H9 (cell line): ENCODE measurements around the gene MCU. TPM values are rescaled to one million over a fixed set of nuclear protein-coding genes. Genes with fewer than 3 reads are reported as not detected.

Experiments used
- DNase-seq: peaks from one replicate; pipeline ENCODE4 v3.0.0-alpha.2; 2017
- H2AFZ ChIP-seq: one replicate; pipeline ENCODE4 v1.6.1; 2013; ENCODE audit warnings: mild to moderate bottlenecking, low read length, control low read depth, moderate library complexity
- H2AK5ac ChIP-seq: 2 replicates; pipeline ENCODE4 v1.6.1; 2013; ENCODE audit warnings: low read length, control low read depth, mixed read lengths; ENCODE audit not compliant: insufficient read length
- H2BK120ac ChIP-seq: one replicate; pipeline ENCODE4 v1.6.1; 2013; ENCODE audit warnings: low read depth, mild to moderate bottlenecking, low read length, control low read depth, inconsistent platforms; ENCODE audit not compliant: poor library complexity, severe bottlenecking
- H2BK12ac ChIP-seq: 2 replicates; pipeline ENCODE4 v1.6.1; 2013; ENCODE audit warnings: low read length, control low read depth, mixed read lengths, low read depth; ENCODE audit not compliant: insufficient read length
- H2BK15ac ChIP-seq: 2 replicates; pipeline ENCODE4 v1.6.1; 2013; ENCODE audit warnings: low read depth, low read length, control low read depth
- H2BK20ac ChIP-seq: one replicate; pipeline ENCODE4 v1.6.1; 2013; ENCODE audit warnings: low read depth, mild to moderate bottlenecking, low read length, control low read depth, inconsistent platforms; ENCODE audit not compliant: poor library complexity, severe bottlenecking
- H2BK5ac ChIP-seq: 2 replicates; pipeline ENCODE4 v1.6.1; 2013; ENCODE audit warnings: low read length, control low read depth, mixed read lengths; ENCODE audit not compliant: insufficient read length
- H3K14ac ChIP-seq: 2 replicates; pipeline ENCODE4 v1.6.1; 2013; ENCODE audit warnings: low read length, control low read depth; ENCODE audit not compliant: insufficient read depth
- H3K18ac ChIP-seq: 2 replicates; pipeline ENCODE4 v1.6.1; 2013; ENCODE audit warnings: low read depth, mild to moderate bottlenecking, mixed read lengths, low read length, control low read depth; ENCODE audit not compliant: insufficient read length
- H3K23ac ChIP-seq: 2 replicates; pipeline ENCODE4 v1.6.1; 2013; ENCODE audit warnings: low read length, control low read depth, mixed read lengths, low read depth; ENCODE audit not compliant: insufficient read length
- H3K23me2 ChIP-seq: 2 replicates; pipeline ENCODE4 v1.6.1; 2013; ENCODE audit warnings: low read depth, mild to moderate bottlenecking, mixed read lengths, low read length, control low read depth; ENCODE audit not compliant: insufficient read length, poor library complexity, severe bottlenecking
- H3K27ac ChIP-seq: 2 replicates; pipeline ENCODE4 v1.5.1; 2013; ENCODE audit warnings: low read length, control low read depth, mixed read lengths, low read depth; ENCODE audit not compliant: insufficient read length
- H3K27me3 ChIP-seq: 2 replicates; pipeline ENCODE4 v1.6.1; 2013; ENCODE audit warnings: low read length, control low read depth, inconsistent platforms; ENCODE audit not compliant: insufficient read depth
- H3K4ac ChIP-seq: 2 replicates; pipeline ENCODE4 v1.6.1; 2013; ENCODE audit warnings: low read depth, mild to moderate bottlenecking, control low read depth, inconsistent platforms, low read length, moderate library complexity
- H3K4me1 ChIP-seq: 2 replicates; pipeline ENCODE4 v1.6.1; 2013; ENCODE audit warnings: low read length, control low read depth, inconsistent platforms; ENCODE audit not compliant: insufficient read depth
- H3K4me2 ChIP-seq: 2 replicates; pipeline ENCODE4 v1.6.1; 2013; ENCODE audit warnings: low read length, control low read depth, mixed read lengths; ENCODE audit not compliant: insufficient read length, insufficient read depth
- H3K56ac ChIP-seq: 2 replicates; pipeline ENCODE4 v1.6.1; 2013; ENCODE audit warnings: low read depth, mild to moderate bottlenecking, mixed read lengths, low read length, control low read depth; ENCODE audit not compliant: insufficient read length
- H3K79me1 ChIP-seq: 2 replicates; pipeline ENCODE4 v1.6.1; 2013; ENCODE audit warnings: low read depth, mild to moderate bottlenecking, moderate library complexity, low read length, control low read depth, inconsistent platforms; ENCODE audit not compliant: insufficient read depth, poor library complexity, severe bottlenecking
- H3K79me2 ChIP-seq: 2 replicates; pipeline ENCODE4 v1.6.1; 2013; ENCODE audit warnings: low read length, control low read depth, inconsistent platforms; ENCODE audit not compliant: insufficient read depth
- H3K9ac ChIP-seq: 2 replicates; pipeline ENCODE4 v1.6.1; 2013; ENCODE audit warnings: low read length, control low read depth, mixed read lengths; ENCODE audit not compliant: insufficient read length; ENCODE audit errors: extremely low read depth
- H3K9me3 ChIP-seq: one replicate; pipeline ENCODE4 v1.6.1; 2013; ENCODE audit warnings: low read depth, low read length, inconsistent platforms; ENCODE audit not compliant: control insufficient read depth
- H3T11ph ChIP-seq: one replicate; pipeline ENCODE4 v1.6.1; 2013; ENCODE audit warnings: mild to moderate bottlenecking, low read length, control low read depth, inconsistent platforms
- H4K20me1 ChIP-seq: one replicate; pipeline ENCODE4 v1.6.1; 2013; ENCODE audit not compliant: control insufficient read depth, insufficient read length, insufficient read depth
- H4K5ac ChIP-seq: 2 replicates; pipeline ENCODE4 v1.6.1; 2013; ENCODE audit warnings: low read depth, mild to moderate bottlenecking, mixed read lengths, low read length, control low read depth; ENCODE audit not compliant: insufficient read length
- H4K8ac ChIP-seq: replicated peaks from 2 replicates; pipeline ENCODE4 v1.6.1; 2013; ENCODE audit warnings: low read length, control low read depth, mixed read lengths, low read depth; ENCODE audit not compliant: insufficient read length
- H4K91ac ChIP-seq: 2 replicates; pipeline ENCODE4 v1.6.1; 2013; ENCODE audit warnings: low read depth, mild to moderate bottlenecking, moderate library complexity, mixed read lengths, low read length, control low read depth; ENCODE audit not compliant: insufficient read length
- H3K27ac Mint-ChIP-seq, 3 experiments: 2 replicates in 2 of 3; 3 replicates in 1 of 3; pipeline ENCODE4 v1.8.0; 2020 to 2021; ENCODE audit warnings: mixed read lengths in 3 of 3, mild to moderate bottlenecking in 1 of 3, moderate library complexity in 1 of 3
- H3K27me3 Mint-ChIP-seq: 2 replicates; pipeline ENCODE4 v1.8.0; 2021; ENCODE audit warnings: low read depth, mild to moderate bottlenecking, moderate library complexity, mixed read lengths
- H3K36me3 Mint-ChIP-seq, 3 experiments: 2 replicates in 2 of 3; 3 replicates in 1 of 3; pipeline ENCODE4 v1.8.0; 2020 to 2021; ENCODE audit warnings: low read depth in 3 of 3, mixed read lengths in 3 of 3; ENCODE audit not compliant: insufficient read depth in 1 of 3
- H3K4me1 Mint-ChIP-seq, 2 experiments: 2 replicates each; pipeline ENCODE4 v1.8.0; 2020; ENCODE audit warnings: mixed read lengths in 2 of 2
- H3K4me3 Mint-ChIP-seq, 2 experiments: 2 replicates in 1 of 2; 3 replicates in 1 of 2; pipeline ENCODE4 v1.8.0; 2020 to 2021; ENCODE audit warnings: mild to moderate bottlenecking in 2 of 2, mixed read lengths in 2 of 2, moderate library complexity in 1 of 2
- H3K9me3 Mint-ChIP-seq, 2 experiments: 2 replicates in 1 of 2; 3 replicates in 1 of 2; pipeline ENCODE4 v1.8.0; 2020; ENCODE audit warnings: mild to moderate bottlenecking in 2 of 2, mixed read lengths in 2 of 2, moderate library complexity in 1 of 2
- CTCF ChIP-seq: fragments of 200-600 bp; sonication (generic); conservative IDR thresholded peaks from 3 replicates; pipeline ENCODE4 v1.8.0; 2021; ENCODE audit warnings: antibody characterized with exemption, mild to moderate bottlenecking
- whole genome bisulfite sequencing: extraction: QIAGEN DNeasy Blood & Tissue Kit; methylation state at CpG from one replicate; pipeline ENCODE4 v1.1.7; 2013; ENCODE audit warnings: missing lambda C conversion rate, low lambda C conversion rate, mixed read lengths; ENCODE audit not compliant: insufficient read length; ENCODE audit errors: extremely low coverage; 5-methylcytosine and 5-hydroxymethylcytosine counted together
- total RNA-seq: library from RNA; stranded (reverse); gene quantifications from 2 replicates; pipeline ENCODE4 v1.2.1, GENCODE V29; 2021

Gene MCU
- total RNA-seq, 1 experiment from 2014 or later = 36.6 TPM

GRCh38 chr10:72793752-72794151, 101.8 kb downstream of the MCU start:
- H3K79me1 ChIP-seq = no peaks in the 10 kb centered on the region
- DNase-seq = no peak
- H2AK5ac ChIP-seq = no peak overlapping the region
- no peak overlapping the region for H3K9ac ChIP-seq
- peaks cover 9% of the 10 kb centered on the region; the same call in 1 of the 2 replicates for H3K4me1 ChIP-seq
- H3K79me2 ChIP-seq = no peaks in the 10 kb centered on the region; the same call in 1 of the 2 replicates
- H2BK15ac ChIP-seq = no peak overlapping the region
- no peak overlapping the region for H4K5ac ChIP-seq
- H2BK120ac ChIP-seq = no peak overlapping the region
- no peaks in the 10 kb centered on the region for H4K20me1 ChIP-seq
- H4K8ac ChIP-seq = no peak overlapping the region
- H3T11ph ChIP-seq = no peak overlapping the region
- peak overlapping the region; percentile 65 for H3K27ac ChIP-seq
- H4K91ac ChIP-seq = no peak overlapping the region
- H3K27ac Mint-ChIP-seq = peak overlapping the region in 2 of 3 experiments; percentile 35 to 92; a peak in 2 of 7 replicates
- peaks cover 44 to 58% of the 10 kb centered on the region in 2 experiments for H3K4me1 Mint-ChIP-seq
- H3K18ac ChIP-seq = no peak overlapping the region
- H3K23ac ChIP-seq = no peak overlapping the region
- H2BK5ac ChIP-seq = no peak overlapping the region
- no peaks in the 10 kb centered on the region for H3K9me3 Mint-ChIP-seq
- H2BK20ac ChIP-seq = no peak overlapping the region
- WGBS = no CpG with 5 or more reads among the region's 1 CpG
- H2BK12ac ChIP-seq = no peak overlapping the region
- peaks cover 0 to 5% (median 0%) of the 10 kb centered on the region in 3 experiments; a peak in 2 of 7 replicates for H3K36me3 Mint-ChIP-seq
- H3K9me3 ChIP-seq = no peaks in the 10 kb centered on the region
- peak overlapping the region; percentile 16 for H3K4me2 ChIP-seq
- no peaks in the 10 kb centered on the region for H3K23me2 ChIP-seq
- peak overlapping the region in 1 of 2 experiments; percentile 50; a peak in 1 of 5 replicates for H3K4me3 Mint-ChIP-seq
- H3K27me3 ChIP-seq = no peaks in the 10 kb centered on the region
- no peaks in the 10 kb centered on the region for H3K27me3 Mint-ChIP-seq
- TF ChIP-seq CTCF = no peak
- H3K4ac ChIP-seq = no peak overlapping the region
- H3K14ac ChIP-seq = no peak overlapping the region
- H2AFZ ChIP-seq = no peak overlapping the region
- H3K56ac ChIP-seq = no peak overlapping the region
